Measurements from ENCODE around the gene CTBP1.
A peak's percentile ranks its signal among the peaks of the same experiment; 100 is the strongest.

Gene CTBP1

GRCh38 chr4:1172228-1172851, 76.6 kb downstream of the CTBP1 start, which contains the start of gene SPON2:
Gene SPON2 (minus strand): TSS chr4:1172583.
- H3K4me3 ChIP-seq (ENCODE audit: control insufficient read depth, low read depth, low read length) = peak within 1 kb of the TSS; percentile 28
- TF ChIP-seq, protein P1, sequence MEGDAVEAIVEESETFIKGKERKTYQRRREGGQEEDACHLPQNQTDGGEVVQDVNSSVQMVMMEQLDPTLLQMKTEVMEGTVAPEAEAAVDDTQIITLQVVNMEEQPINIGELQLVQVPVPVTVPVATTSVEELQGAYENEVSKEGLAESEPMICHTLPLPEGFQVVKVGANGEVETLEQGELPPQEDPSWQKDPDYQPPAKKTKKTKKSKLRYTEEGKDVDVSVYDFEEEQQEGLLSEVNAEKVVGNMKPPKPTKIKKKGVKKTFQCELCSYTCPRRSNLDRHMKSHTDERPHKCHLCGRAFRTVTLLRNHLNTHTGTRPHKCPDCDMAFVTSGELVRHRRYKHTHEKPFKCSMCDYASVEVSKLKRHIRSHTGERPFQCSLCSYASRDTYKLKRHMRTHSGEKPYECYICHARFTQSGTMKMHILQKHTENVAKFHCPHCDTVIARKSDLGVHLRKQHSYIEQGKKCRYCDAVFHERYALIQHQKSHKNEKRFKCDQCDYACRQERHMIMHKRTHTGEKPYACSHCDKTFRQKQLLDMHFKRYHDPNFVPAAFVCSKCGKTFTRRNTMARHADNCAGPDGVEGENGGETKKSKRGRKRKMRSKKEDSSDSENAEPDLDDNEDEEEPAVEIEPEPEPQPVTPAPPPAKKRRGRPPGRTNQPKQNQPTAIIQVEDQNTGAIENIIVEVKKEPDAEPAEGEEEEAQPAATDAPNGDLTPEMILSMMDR (IDR thresholded peaks at IDR 0.05; ENCODE audit: control insufficient read depth, insufficient read depth, low read depth, low read length, missing control alignments) = no peak
- no peak for DNase-seq (ENCODE audit: low read depth)

GRCh38 chr4:1171311-1172227, 77.4 kb downstream of the CTBP1 start:
- DNase-seq (ENCODE audit: low read depth) = no peak
- peak overlapping the region; percentile 28 for H3K4me3 ChIP-seq (ENCODE audit: control insufficient read depth, low read depth, low read length)

DNA sequence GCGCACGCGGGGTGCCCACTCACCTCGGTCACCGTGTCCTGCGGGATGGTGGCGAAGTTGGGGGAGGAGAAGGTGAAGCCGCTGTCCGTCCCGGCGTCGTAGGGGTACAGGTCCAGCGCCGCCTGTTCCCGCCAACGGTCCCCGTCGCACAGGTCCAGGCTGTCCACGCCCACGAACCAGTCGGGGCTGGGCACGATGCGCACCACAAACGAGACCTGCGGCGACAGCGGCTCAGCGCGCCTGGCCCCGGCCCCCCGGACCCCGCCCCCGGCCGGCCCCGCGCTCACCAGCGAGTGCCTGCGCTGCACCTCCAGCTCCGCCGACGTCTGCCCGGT, 78.0 kb downstream of the CTBP1 start:
- no peak overlapping the region for H3K4me3 ChIP-seq (ENCODE audit: control insufficient read depth, low read depth, low read length)
- DNase-seq (ENCODE audit: low read depth) = no peak
- TF ChIP-seq, protein P1 (IDR thresholded peaks at IDR 0.05; ENCODE audit: control insufficient read depth, insufficient read depth, low read depth, low read length, missing control alignments) = no peak

More at GRCh38 chr4:1171311-1172227, 77.4 kb downstream of the CTBP1 start:
- TF ChIP-seq, protein P1 (IDR thresholded peaks at IDR 0.05; ENCODE audit: control insufficient read depth, insufficient read depth, low read depth, low read length, missing control alignments) = no peak

- H3K4me3 ChIP-seq (ENCODE audit: control insufficient read depth, low read depth, low read length) = no peak overlapping the region
- TF ChIP-seq, protein P1 (IDR thresholded peaks at IDR 0.05; ENCODE audit: control insufficient read depth, insufficient read depth, low read depth, low read length, missing control alignments) = no peak
- no peak for DNase-seq (ENCODE audit: low read depth)
Observed at GRCh38 chr4:1170156-1170975, 78.6 kb downstream of the CTBP1 start.

DNA sequence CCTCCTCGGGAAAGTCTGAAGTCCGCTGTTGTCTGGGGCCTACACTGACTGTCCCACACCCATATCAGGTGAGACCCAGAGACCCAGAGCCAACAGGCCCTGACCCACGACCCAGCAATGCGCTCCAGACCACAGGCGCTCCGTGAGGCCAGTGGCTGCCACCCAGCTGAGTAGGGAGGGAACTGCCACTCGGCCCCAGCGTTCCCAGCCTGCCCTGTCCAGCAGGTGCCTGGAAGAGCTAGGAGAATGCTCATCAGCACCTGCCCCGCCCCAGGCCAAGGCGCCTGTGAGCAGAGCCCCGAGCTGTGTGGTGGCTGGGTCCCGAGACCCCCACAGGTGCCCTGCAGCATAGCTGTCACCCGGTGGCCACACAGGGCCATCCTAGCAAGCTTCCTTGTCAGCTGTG, 79.2 kb downstream of the CTBP1 start:
- TF ChIP-seq, protein P1 (IDR thresholded peaks at IDR 0.05; ENCODE audit: control insufficient read depth, insufficient read depth, low read depth, low read length, missing control alignments) = no peak
- no peak overlapping the region for H3K4me3 ChIP-seq (ENCODE audit: control insufficient read depth, low read depth, low read length)
- no peak for DNase-seq (ENCODE audit: low read depth)

DNA sequence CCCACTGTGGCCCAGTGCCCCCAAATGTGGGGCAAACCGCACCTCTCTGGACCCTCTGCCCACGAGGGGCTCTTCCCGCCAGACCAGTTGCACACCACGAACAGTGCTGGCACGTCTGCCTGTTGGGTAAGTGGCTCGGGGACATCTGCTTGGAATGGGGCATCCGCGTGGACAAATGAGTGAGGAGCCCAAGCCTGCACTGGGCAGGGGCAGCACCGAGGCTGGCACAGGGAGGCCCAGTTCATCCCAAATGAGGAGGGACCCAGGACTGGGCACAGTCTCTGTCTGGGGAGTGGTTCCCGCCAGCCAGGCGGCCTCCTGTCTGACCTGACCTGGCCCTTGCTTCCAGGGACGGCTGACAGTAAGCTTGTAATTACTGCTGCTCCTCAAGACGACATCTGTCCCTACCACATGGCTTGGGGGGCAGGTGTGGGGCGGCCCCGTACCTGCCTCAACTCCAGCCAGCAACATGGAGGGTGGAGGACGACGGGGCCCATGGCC, 79.7 kb downstream of the CTBP1 start:
- DNase-seq (ENCODE audit: low read depth) = no peak
- TF ChIP-seq, protein P1 (IDR thresholded peaks at IDR 0.05; ENCODE audit: control insufficient read depth, insufficient read depth, low read depth, low read length, missing control alignments) = no peak
- no peak overlapping the region for H3K4me3 ChIP-seq (ENCODE audit: control insufficient read depth, low read depth, low read length)
